DND-41 (cell line): ENCODE measurements around the gene XPA.

Experiments
- EZH2 ChIP-seq: IDR thresholded peaks from 3 replicates; pipeline ENCODE4 v1.6.1; 2012; ENCODE audit warnings: borderline replicate concordance, low read depth, mild to moderate bottlenecking, moderate library complexity, low read length, inconsistent platforms; ENCODE audit not compliant: severe bottlenecking
- TF ChIP-seq, protein P1 (sequence below): IDR thresholded peaks from 2 replicates; pipeline ENCODE4 v1.5.1; 2012; ENCODE audit warnings: borderline replicate concordance, low read length, moderate library complexity, mild to moderate bottlenecking; ENCODE audit not compliant: poor library complexity, severe bottlenecking; ENCODE audit errors: extremely low read depth

- TF ChIP-seq, protein P1, sequence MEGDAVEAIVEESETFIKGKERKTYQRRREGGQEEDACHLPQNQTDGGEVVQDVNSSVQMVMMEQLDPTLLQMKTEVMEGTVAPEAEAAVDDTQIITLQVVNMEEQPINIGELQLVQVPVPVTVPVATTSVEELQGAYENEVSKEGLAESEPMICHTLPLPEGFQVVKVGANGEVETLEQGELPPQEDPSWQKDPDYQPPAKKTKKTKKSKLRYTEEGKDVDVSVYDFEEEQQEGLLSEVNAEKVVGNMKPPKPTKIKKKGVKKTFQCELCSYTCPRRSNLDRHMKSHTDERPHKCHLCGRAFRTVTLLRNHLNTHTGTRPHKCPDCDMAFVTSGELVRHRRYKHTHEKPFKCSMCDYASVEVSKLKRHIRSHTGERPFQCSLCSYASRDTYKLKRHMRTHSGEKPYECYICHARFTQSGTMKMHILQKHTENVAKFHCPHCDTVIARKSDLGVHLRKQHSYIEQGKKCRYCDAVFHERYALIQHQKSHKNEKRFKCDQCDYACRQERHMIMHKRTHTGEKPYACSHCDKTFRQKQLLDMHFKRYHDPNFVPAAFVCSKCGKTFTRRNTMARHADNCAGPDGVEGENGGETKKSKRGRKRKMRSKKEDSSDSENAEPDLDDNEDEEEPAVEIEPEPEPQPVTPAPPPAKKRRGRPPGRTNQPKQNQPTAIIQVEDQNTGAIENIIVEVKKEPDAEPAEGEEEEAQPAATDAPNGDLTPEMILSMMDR = no peak
- TF ChIP-seq EZH2 = no peak
Observed at GRCh38 chr9:97647996-97648395, 49.1 kb downstream of the XPA start.
